MM.1S (cell line): Measurements from ENCODE around the gene ZBTB7C.

Experiments
- DNase-seq: peaks from one replicate; pipeline ENCODE4 v3.0.0-alpha.2; 2015
- H2AFZ ChIP-seq: fragments of 300-600 bp; sonication (generic); 2 replicates; pipeline ENCODE4 v1.6.0; 2016; ENCODE audit warnings: antibody characterized with exemption, low read length
- H3F3A ChIP-seq: fragments of 300-600 bp; sonication (generic); 2 replicates; pipeline ENCODE4 v1.6.1; 2016; ENCODE audit warnings: mild to moderate bottlenecking, antibody characterized with exemption, low read length, moderate library complexity, mixed read lengths; ENCODE audit not compliant: insufficient read depth
- H3K27ac ChIP-seq: fragments of 300-600 bp; sonication (generic); 2 replicates; pipeline ENCODE4 v1.5.1; 2016; ENCODE audit warnings: mild to moderate bottlenecking, low read length
- H3K27me3 ChIP-seq: fragments of 300-600 bp; sonication (generic); replicated peaks from 2 replicates; pipeline ENCODE4 v1.6.0; 2016; ENCODE audit warnings: low read length; ENCODE audit not compliant: insufficient read depth
- H3K36me3 ChIP-seq: fragments of 300-600 bp; sonication (generic); replicated peaks from 2 replicates; pipeline ENCODE4 v1.6.1; 2016; ENCODE audit warnings: mild to moderate bottlenecking, low read length, mixed read lengths; ENCODE audit not compliant: insufficient read depth
- H3K4me1 ChIP-seq: fragments of 300-600 bp; sonication (generic); 2 replicates; pipeline ENCODE4 v1.6.1; 2016; ENCODE audit warnings: low read length, mixed read lengths
- H3K4me2 ChIP-seq: fragments of 300-600 bp; sonication (generic); 2 replicates; pipeline ENCODE4 v1.6.0; 2016; ENCODE audit warnings: low read depth, low read length
- H3K4me3 ChIP-seq: fragments of 300-600 bp; sonication (generic); 2 replicates; pipeline ENCODE4 v1.5.1; 2016; ENCODE audit warnings: low read length, mixed read lengths
- H3K79me2 ChIP-seq: fragments of 300-600 bp; sonication (generic); 2 replicates; pipeline ENCODE4 v1.6.1; 2016; ENCODE audit warnings: mixed run types, low read length, mixed read lengths
- H3K9ac ChIP-seq: fragments of 300-600 bp; sonication (generic); 2 replicates; pipeline ENCODE4 v1.6.1; 2016; ENCODE audit warnings: low read length, mixed read lengths
- H3K9me2 ChIP-seq: fragments of 300-600 bp; sonication (generic); replicated peaks from 2 replicates; pipeline ENCODE4 v1.6.1; 2016; ENCODE audit warnings: mild to moderate bottlenecking, low read length, mixed read lengths; ENCODE audit not compliant: insufficient read depth
- H3K9me3 ChIP-seq: fragments of 300-600 bp; sonication (generic); replicated peaks from 2 replicates; pipeline ENCODE4 v1.6.1; 2016; ENCODE audit warnings: mild to moderate bottlenecking, low read length, mixed read lengths; ENCODE audit not compliant: insufficient read depth
- H4K20me1 ChIP-seq: fragments of 300-600 bp; sonication (generic); 2 replicates; pipeline ENCODE4 v1.6.1; 2016; ENCODE audit warnings: mild to moderate bottlenecking, low read length, moderate library complexity, mixed read lengths; ENCODE audit not compliant: insufficient read depth
- CTCF ChIP-seq: fragments of 300-600 bp; sonication (generic); IDR thresholded peaks from 2 replicates; pipeline ENCODE4 v1.5.1; 2016; ENCODE audit warnings: antibody characterized with exemption, low read length, mixed read lengths
- EZH2 ChIP-seq: fragments of 300-600 bp; sonication (generic); optimal IDR thresholded peaks from 2 replicates; pipeline ENCODE3; 2017; ENCODE audit warnings: low read depth, mild to moderate bottlenecking, antibody characterized with exemption, low read length, mixed read lengths
- EZH2phosphoT487 ChIP-seq: fragments of 300-600 bp; sonication (generic); IDR thresholded peaks from 2 replicates; pipeline ENCODE4 v1.6.1; 2018; ENCODE audit warnings: antibody characterized with exemption, low read length

The ZBTB7C gene

GRCh38 chr18:48390641-48391040, 18.5 kb downstream of the ZBTB7C start:
- Histone ChIP-seq H3K27ac (no peak overlapping the region), H3K9me2 (no peaks in the 10 kb centered on the region), H3K9me3 (no peaks in the 10 kb centered on the region), H3K36me3 (no peaks in the 10 kb centered on the region), H3K9ac (no peak overlapping the region), H2AFZ (no peak overlapping the region), H3K27me3 (no peaks in the 10 kb centered on the region), H3K4me3 (no peak overlapping the region), H3K4me1 (no peaks in the 10 kb centered on the region), H3K4me2 (no peak overlapping the region), H4K20me1 (no peaks in the 10 kb centered on the region), H3K79me2 (no peaks in the 10 kb centered on the region), H3F3A (no peaks in the 10 kb centered on the region)
- TF ChIP-seq CTCF (no peak), EZH2phosphoT487 (no peak), EZH2 (no peak)
- no peak for DNase-seq

- DNase-seq = no peak
- Histone ChIP-seq H3K9me2 (no peaks in the 10 kb centered on the region), H3K36me3 (no peaks in the 10 kb centered on the region), H3K9me3 (no peaks in the 10 kb centered on the region), H3K27me3 (no peaks in the 10 kb centered on the region), H3K27ac (no peak overlapping the region), H2AFZ (no peak overlapping the region), H3F3A (no peaks in the 10 kb centered on the region), H3K4me1 (no peaks in the 10 kb centered on the region), H3K4me2 (no peak overlapping the region), H4K20me1 (no peaks in the 10 kb centered on the region), H3K9ac (no peak overlapping the region), H3K79me2 (no peaks in the 10 kb centered on the region), H3K4me3 (no peak overlapping the region)
- TF ChIP-seq CTCF (no peak), EZH2phosphoT487 (no peak), EZH2 (no peak)
These were observed 20.7 kb downstream of the ZBTB7C start for GRCh38 chr18:48388478-48388877.

- H3K27me3 ChIP-seq = no peaks in the 10 kb centered on the region
- H3K9me2 ChIP-seq = no peaks in the 10 kb centered on the region
- TF ChIP-seq EZH2phosphoT487 (no peak), CTCF (no peak), EZH2 (no peak)
- no peak for DNase-seq
- H3K4me1 ChIP-seq = no peaks in the 10 kb centered on the region
- H3K79me2 ChIP-seq = no peaks in the 10 kb centered on the region
- H3K4me2 ChIP-seq = no peak overlapping the region
- H3F3A ChIP-seq = no peaks in the 10 kb centered on the region
- H3K4me3 ChIP-seq = no peak overlapping the region
- no peaks in the 10 kb centered on the region for H3K9me3 ChIP-seq
- no peak overlapping the region for H2AFZ ChIP-seq
- no peaks in the 10 kb centered on the region for H4K20me1 ChIP-seq
- H3K9ac ChIP-seq = no peak overlapping the region
- no peaks in the 10 kb centered on the region for H3K36me3 ChIP-seq
- no peak overlapping the region for H3K27ac ChIP-seq
These were observed 21.9 kb downstream of the ZBTB7C start for GRCh38 chr18:48387300-48387699.

GRCh38 chr18:48385596-48385995, 23.6 kb downstream of the ZBTB7C start:
- Histone ChIP-seq H3K27me3 (no peaks in the 10 kb centered on the region), H3K9me2 (no peaks in the 10 kb centered on the region), H3K4me1 (no peaks in the 10 kb centered on the region), H3K4me2 (no peak overlapping the region), H3F3A (no peaks in the 10 kb centered on the region), H3K4me3 (no peak overlapping the region), H3K9me3 (no peaks in the 10 kb centered on the region), H2AFZ (no peak overlapping the region), H4K20me1 (no peaks in the 10 kb centered on the region), H3K9ac (no peak overlapping the region), H3K27ac (no peak overlapping the region), H3K36me3 (no peaks in the 10 kb centered on the region), H3K79me2 (no peaks in the 10 kb centered on the region)
- peak; percentile 42 for DNase-seq
- TF ChIP-seq EZH2 (no peak), CTCF (no peak), EZH2phosphoT487 (no peak)
